GM18511 (cell line): Measurements from ENCODE around the gene ZNF670.
"Not testable (repeated sequence)": the region's sequence is repeated elsewhere in the genome, so short reads cannot be mapped to it uniquely, and the experiment has no call there.

Experiments
- ATAC-seq: cut with Tn5 transposase; IDR thresholded peaks from one replicate; pipeline ENCODE4 v1.9.1; 2021; ENCODE audit warnings: mild to moderate bottlenecking, moderate library complexity; ENCODE audit not compliant: unreplicated experiment

ZNF670 gene

GRCh38 chr1:247078258-247079140 is at the start of gene ZNF670:
ZNF670 (minus strand) TSS chr1:247078811; CDS start chr1:247078596, 215 bp downstream.
- peak; percentile 99 for ATAC-seq

- ATAC-seq = not testable (repeated sequence)
Observed at GRCh38 chr1:247127519-247128282, 49.1 kb upstream of the ZNF670 start.

GRCh38 chr1:247126601-247127000 is 48.0 kb upstream of the ZNF670 start:
- peak; percentile 66 for ATAC-seq

- peak; percentile 98 for ATAC-seq
Observed at GRCh38 chr1:247126166-247126565, 47.6 kb upstream of the ZNF670 start.

- no peak for ATAC-seq
Observed at GRCh38 chr1:247121382-247121781, 42.8 kb upstream of the ZNF670 start.

GRCh38 chr1:247120408-247120668 is 41.7 kb upstream of the ZNF670 start:
- ATAC-seq = not testable (repeated sequence)

GRCh38 chr1:247119600-247120407 is 41.2 kb upstream of the ZNF670 start:
- no peak for ATAC-seq

- no peak for ATAC-seq
Observed at GRCh38 chr1:247118946-247119446, 40.4 kb upstream of the ZNF670 start.

- no peak for ATAC-seq
Observed at GRCh38 chr1:247115545-247115944, 36.9 kb upstream of the ZNF670 start.

GRCh38 chr1:247115141-247115510 is 36.5 kb upstream of the ZNF670 start:
- ATAC-seq = no peak

GRCh38 chr1:247114351-247115140 is 35.9 kb upstream of the ZNF670 start:
- ATAC-seq = no peak

- no peak for ATAC-seq
Observed at GRCh38 chr1:247113733-247114271, 35.2 kb upstream of the ZNF670 start.

- no peak for ATAC-seq
Observed at GRCh38 chr1:247113094-247113497, 34.5 kb upstream of the ZNF670 start.

GRCh38 chr1:247112479-247112781 is 33.8 kb upstream of the ZNF670 start:
- no peak for ATAC-seq

- ATAC-seq = no peak
Observed at GRCh38 chr1:247111700-247112478, 33.3 kb upstream of the ZNF670 start.

GRCh38 chr1:247111259-247111699 is 32.7 kb upstream of the ZNF670 start:
- ATAC-seq = no peak

- ATAC-seq = no peak
Observed at GRCh38 chr1:247110627-247111258, 32.1 kb upstream of the ZNF670 start.

GRCh38 chr1:247107694-247108093 is 29.1 kb upstream of the ZNF670 start:
- no peak for ATAC-seq

- no peak for ATAC-seq
Observed at GRCh38 chr1:247105966-247106365, 27.4 kb upstream of the ZNF670 start.
